Neural cell (in vitro differentiated cells): ENCODE results near the gene POU2AF3.

Source experiments
- CTCF ChIP-seq: fragments of 450-650 bp; IDR thresholded peaks from 2 replicates; pipeline ENCODE4 v1.5.1; 2014; ENCODE audit warnings: antibody characterized with exemption, mild to moderate bottlenecking, moderate library complexity; ENCODE audit not compliant: poor library complexity, severe bottlenecking
- EP300 ChIP-seq: fragments of 450-650 bp; conservative IDR thresholded peaks from 2 replicates; pipeline ENCODE4 v1.6.1; 2014; ENCODE audit warnings: antibody characterized with exemption, mild to moderate bottlenecking, moderate library complexity; ENCODE audit not compliant: poor library complexity, severe bottlenecking
- EZH2 ChIP-seq: fragments of 200-600, 300-800 bp; shearing (Covaris generic), sonication (generic); IDR thresholded peaks from 2 replicates; pipeline ENCODE4 v1.6.1; 2014; ENCODE audit warnings: antibody characterized with exemption, low read length, borderline replicate concordance, mild to moderate bottlenecking; ENCODE audit not compliant: insufficient read depth, poor library complexity, severe bottlenecking
- POLR2AphosphoS5 ChIP-seq: IDR thresholded peaks from 2 replicates; pipeline ENCODE4 v1.6.1; 2012
- SMC3 ChIP-seq: fragments of 450-650 bp; conservative IDR thresholded peaks from 2 replicates; pipeline ENCODE4 v1.6.1; 2014; ENCODE audit warnings: antibody characterized with exemption, mild to moderate bottlenecking, moderate library complexity; ENCODE audit not compliant: poor library complexity
- TAF1 ChIP-seq: IDR thresholded peaks from 2 replicates; pipeline ENCODE4 v1.6.1; 2012; ENCODE audit warnings: low read depth

DNA sequence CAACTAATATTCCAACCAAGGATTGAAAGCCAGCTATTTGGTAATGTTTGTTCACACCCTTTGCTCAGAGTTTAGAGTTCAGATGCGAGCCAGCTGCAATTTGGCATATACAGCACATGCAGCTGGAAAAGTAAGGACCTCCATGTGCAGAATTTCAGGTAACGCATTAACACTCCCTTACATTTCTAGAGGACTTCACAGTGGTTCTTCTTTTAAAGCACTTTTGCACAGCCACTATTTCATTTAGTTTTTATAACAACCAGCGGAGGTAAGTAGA, 3.4 kb downstream of the POU2AF3 start:
- TF ChIP-seq CTCF: no peak
- TF ChIP-seq EZH2: no peak
- TF ChIP-seq SMC3: no peak
- no peak for TF ChIP-seq TAF1
- TF ChIP-seq POLR2AphosphoS5: no peak
- TF ChIP-seq EP300: no peak
